Right cardiac atrium (tissue), 5 donors: ENCODE results near the gene RASA4B. TPM values are rescaled to one million over a fixed set of nuclear protein-coding genes. Genes with fewer than 3 reads are reported as not detected.

Source experiments
- ATAC-seq, 2 donors: fragments of 200-7000 bp; cut with Tn5 transposase; one replicate each; pipeline versions ENCODE4 v1.8.0 to v1.9.1; 2020; ENCODE audit warnings: moderate library complexity in 2 of 2, mild to moderate bottlenecking in 1 of 2
- DNase-seq, 3 donors: peaks; one replicate each; pipeline ENCODE4 v3.0.0-alpha.2; 2020
- H3K27ac ChIP-seq: one replicate; pipeline ENCODE4 v1.5.1; 2013; ENCODE audit warnings: mild to moderate bottlenecking, low read length, control low read depth, moderate library complexity
- H3K27me3 ChIP-seq: one replicate; pipeline ENCODE4 v1.6.1; 2013; ENCODE audit not compliant: control insufficient read depth, insufficient read depth
- H3K4me1 ChIP-seq: one replicate; pipeline ENCODE4 v1.6.1; 2013; ENCODE audit warnings: low read length; ENCODE audit not compliant: control insufficient read depth, insufficient read depth
- H3K4me3 ChIP-seq: one replicate; pipeline ENCODE4 v1.5.1; 2013; ENCODE audit warnings: low read length, control low read depth
- H3K9me3 ChIP-seq: one replicate; pipeline ENCODE4 v1.6.1; 2013; ENCODE audit warnings: low read length; ENCODE audit not compliant: control insufficient read depth
- WGBS: extraction: QIAGEN DNeasy Blood & Tissue Kit; methylation state at CpG from one replicate; pipeline ENCODE4 v1.1.7; 2013; 5-methylcytosine and 5-hydroxymethylcytosine counted together
- intact Hi-C, 4 donors: fragments of 100-400 bp; cut with DNase I; formaldehyde crosslinking; loops; one replicate each; pipeline versions ENCODE4 v1.11.0 to v1.14.0; 2022 to 2023
- polyA plus RNA-seq: library from polyadenylated mRNA; stranded (reverse); fragments of 200-250 nt; gene quantifications from one replicate; pipeline ENCODE4 v1.2.3, GENCODE V29; 2013
- total RNA-seq, 4 donors: library from RNA; stranded (reverse); fragmentation: NEBNext Ultra II Directional; extraction: Animal tissue kit (Norgen Biotek cat#: 25700); gene quantifications; one replicate each; pipeline ENCODE4 v1.2.1, GENCODE V29; 2021
- donor health status: healthy with polysubstance abuse.
- donor health status: DM: no; HTN: yes; CAD: no.
- donor health status: DM: no; HTN: no; CAD: no.
- donor health status: DM: no; HTN: yes; CAD: no; lungs with severe emphysema.
- donor health status: DM: yes; HTN: yes; CAD: no.

Gene RASA4B
- total and polyA plus RNA-seq, 5 donors, result 3.8 to 12.8 (median 8.5) TPM

DNA sequence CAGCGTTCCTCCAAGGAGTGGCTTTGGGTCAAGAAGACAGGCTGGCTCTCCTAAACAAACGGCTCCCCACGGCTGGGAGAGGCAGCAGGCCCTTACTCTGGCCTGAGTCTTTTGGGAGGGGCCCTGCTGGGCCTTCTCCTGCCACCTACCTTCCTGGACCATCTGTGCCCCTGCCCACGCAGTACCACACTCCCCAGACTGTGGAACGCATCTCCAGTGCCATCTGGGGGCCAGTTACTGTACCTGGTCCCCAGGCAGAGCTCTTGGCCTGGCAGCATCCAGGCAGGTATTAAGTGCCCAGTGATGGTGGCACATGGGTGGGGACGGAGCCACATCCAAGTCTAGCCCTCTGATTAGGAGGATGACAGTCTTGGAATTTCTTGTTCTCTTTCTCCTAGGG is 67.3 kb downstream of the RASA4B start:
- no peak overlapping the region for H3K4me3 ChIP-seq
- ATAC-seq (no peak), DNase-seq (peak in 1 of 3 donors; percentile 32)
- WGBS, result 77% methylated on average over 6 of the region's 6 CpGs
- no peaks in the 10 kb centered on the region for H3K9me3 ChIP-seq
- H3K4me1 ChIP-seq, result no peaks in the 10 kb centered on the region
- no peaks in the 10 kb centered on the region for H3K27me3 ChIP-seq
- no peak overlapping the region for H3K27ac ChIP-seq
- intact Hi-C loops, result no loop called here

DNA sequence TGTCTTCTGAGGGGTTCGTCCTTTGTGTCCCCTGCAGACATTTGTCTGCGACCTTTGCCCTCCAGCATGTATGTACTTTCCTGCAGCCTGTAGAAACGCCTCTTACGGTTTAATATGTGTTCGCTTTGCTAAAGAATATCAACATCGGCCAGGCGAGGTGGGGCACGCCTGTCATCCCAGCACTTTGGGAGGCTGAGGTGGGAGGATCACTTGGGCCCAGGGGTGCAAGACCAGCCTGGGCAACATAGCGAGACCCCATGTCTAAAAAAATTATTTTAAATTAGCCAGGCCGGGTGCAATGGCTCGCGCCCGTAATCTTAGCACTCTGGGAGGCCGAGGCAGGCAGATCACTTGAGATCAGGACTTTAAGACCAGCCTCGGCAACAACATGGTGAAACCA is 68.4 kb downstream of the RASA4B start:
- no peak for DNase-seq
- ATAC-seq, result no peak
- 96% methylated on average over 15 of the region's 15 CpGs for WGBS
- no peak overlapping the region for H3K4me3 ChIP-seq
- intact Hi-C loops, result no loop called here
- H3K27ac ChIP-seq, result no peak overlapping the region
- no peaks in the 10 kb centered on the region for H3K27me3 ChIP-seq
- H3K4me1 ChIP-seq, result no peaks in the 10 kb centered on the region
- no peaks in the 10 kb centered on the region for H3K9me3 ChIP-seq

DNA sequence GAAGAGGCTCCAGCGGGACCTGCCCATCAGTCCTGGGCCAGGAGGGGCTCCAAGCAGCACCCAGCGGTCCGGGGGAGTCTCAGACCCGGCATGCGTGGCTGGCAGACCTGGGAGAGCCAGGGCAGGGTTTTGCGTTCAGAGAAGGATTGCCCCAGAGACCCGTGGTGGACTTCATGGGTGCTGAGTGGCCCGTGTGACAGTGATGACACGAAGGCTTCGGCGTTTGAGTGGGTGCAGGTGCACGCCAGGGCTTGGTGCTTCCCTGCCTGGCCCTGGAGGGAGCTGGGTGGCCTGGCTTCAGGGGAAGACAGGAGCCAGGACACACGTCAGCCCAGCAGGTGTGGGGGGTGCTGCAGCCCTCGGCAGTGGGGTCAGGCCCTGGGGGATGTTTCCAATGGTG is 70.3 kb downstream of the RASA4B start:
- intact Hi-C loops, result no loop called here
- Histone ChIP-seq H3K4me1 (no peaks in the 10 kb centered on the region), H3K27ac (no peak overlapping the region), H3K9me3 (no peaks in the 10 kb centered on the region), H3K4me3 (no peak overlapping the region), H3K27me3 (no peaks in the 10 kb centered on the region)
- ATAC-seq, result no peak
- DNase-seq, result peak in 1 of 3 donors; percentile 31
- 88% methylated on average over 14 of the region's 14 CpGs for WGBS

DNA sequence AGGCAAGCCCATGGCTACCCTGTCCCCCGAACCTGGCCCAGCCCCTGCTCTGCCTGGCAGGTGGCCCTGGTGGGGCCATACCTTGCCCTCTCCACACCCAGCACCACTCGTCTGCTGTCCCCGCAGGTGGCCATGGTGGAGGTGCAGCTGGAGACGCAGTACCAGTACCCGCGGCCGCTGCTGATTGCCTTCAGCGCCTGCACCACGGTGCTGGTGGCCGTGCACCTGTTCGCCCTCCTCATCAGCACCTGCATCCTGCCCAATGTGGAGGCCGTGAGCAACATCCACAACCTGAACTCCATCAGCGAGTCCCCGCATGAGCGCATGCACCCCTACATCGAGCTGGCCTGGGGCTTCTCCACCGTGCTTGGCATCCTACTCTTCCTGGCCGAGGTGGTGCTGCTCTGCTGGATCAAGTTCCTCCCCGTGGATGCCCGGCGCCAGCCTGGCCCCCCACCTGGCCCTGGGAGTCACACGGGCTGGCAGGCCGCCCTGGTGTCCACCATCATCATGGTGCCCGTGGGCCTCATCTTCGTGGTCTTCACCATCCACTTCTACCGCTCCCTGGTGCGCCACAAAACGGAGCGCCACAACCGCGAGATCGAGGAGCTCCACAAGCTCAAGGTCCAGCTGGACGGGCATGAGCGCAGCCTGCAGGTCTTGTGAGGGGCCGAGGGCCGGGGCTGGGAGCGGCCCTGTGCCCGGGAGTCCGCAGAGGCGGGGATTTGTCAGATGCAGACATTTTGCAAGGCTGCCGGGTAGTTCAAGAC is 71.0 kb downstream of the RASA4B start:
- ATAC-seq, result no peak
- DNase-seq, result peak in 1 of 3 donors; percentile 46
- H3K27me3 ChIP-seq, result no peaks in the 10 kb centered on the region
- no peak overlapping the region for H3K27ac ChIP-seq
- H3K4me1 ChIP-seq, result no peaks in the 10 kb centered on the region
- no peak overlapping the region for H3K4me3 ChIP-seq
- intact Hi-C loops, result no loop called here
- 95% methylated on average over 41 of the region's 41 CpGs for WGBS
- H3K9me3 ChIP-seq, result no peaks in the 10 kb centered on the region

DNA sequence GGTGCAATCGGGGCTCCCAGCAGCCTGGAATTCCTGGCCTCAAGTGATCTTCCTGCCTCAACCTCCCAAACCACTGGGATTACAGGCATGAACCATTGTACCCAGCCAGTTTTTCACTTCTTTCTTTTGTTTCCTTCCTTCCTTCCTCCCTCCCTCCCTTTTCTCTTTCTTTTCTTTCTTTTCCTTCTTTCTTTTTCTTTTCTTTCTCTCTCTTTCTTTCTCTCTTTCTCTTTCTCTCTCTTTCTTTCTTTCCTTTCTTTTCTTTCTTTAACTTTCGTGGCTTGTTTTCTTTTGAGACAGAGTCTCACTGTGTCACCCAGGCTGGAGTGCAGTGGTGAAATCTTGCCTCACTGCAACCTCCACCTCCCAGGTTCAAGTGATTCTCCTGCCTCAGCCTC is 71.9 kb downstream of the RASA4B start:
- 70% methylated on average over 2 of the region's 2 CpGs for WGBS
- ATAC-seq (no peak), DNase-seq (no peak)
- Histone ChIP-seq H3K9me3 (no peaks in the 10 kb centered on the region), H3K27ac (no peak overlapping the region), H3K27me3 (no peaks in the 10 kb centered on the region), H3K4me3 (no peak overlapping the region), H3K4me1 (no peaks in the 10 kb centered on the region)
- intact Hi-C loops, result no loop called here

DNA sequence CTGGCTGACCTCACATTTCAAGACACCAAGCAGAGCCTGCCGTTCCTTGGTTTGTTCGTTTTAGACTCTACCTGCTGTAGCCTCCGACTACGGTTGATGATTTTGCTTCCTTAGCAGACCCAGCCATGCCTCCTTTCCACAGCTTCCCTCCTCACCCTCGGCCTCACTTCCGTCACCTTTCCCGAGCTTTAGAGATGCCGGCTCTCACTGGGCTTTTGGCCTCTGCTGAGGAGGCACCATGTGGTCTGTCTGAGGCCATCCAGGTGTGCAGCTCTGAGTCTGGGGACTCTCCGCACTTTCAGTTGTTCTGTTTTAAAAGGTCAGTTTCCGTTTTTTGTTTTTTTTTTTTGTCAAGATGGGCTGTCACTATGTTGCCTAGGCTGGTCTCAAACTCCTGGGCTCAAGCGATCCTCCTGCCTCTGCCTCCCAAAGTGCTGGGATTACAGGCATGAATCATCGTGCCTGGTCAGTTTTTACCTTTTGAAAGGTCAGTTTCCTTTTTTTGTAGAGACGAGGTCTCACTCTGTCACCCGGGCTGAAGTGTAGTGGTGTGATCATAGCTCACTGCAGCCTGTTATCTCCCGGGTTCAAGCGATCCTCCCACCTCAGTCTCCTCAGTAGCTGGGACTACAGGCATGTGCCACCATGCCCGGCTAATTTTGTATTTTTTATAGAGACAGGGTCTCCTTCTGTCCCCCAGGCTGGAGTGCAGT is 72.5 kb downstream of the RASA4B start:
- Histone ChIP-seq H3K4me1 (no peaks in the 10 kb centered on the region), H3K27me3 (no peaks in the 10 kb centered on the region), H3K9me3 (no peaks in the 10 kb centered on the region), H3K4me3 (no peak overlapping the region), H3K27ac (no peak overlapping the region)
- no peak for ATAC-seq
- 90% methylated on average over 17 of the region's 17 CpGs for WGBS
- intact Hi-C loops, result no loop called here
- peak in 1 of 3 donors; percentile 13 for DNase-seq

DNA sequence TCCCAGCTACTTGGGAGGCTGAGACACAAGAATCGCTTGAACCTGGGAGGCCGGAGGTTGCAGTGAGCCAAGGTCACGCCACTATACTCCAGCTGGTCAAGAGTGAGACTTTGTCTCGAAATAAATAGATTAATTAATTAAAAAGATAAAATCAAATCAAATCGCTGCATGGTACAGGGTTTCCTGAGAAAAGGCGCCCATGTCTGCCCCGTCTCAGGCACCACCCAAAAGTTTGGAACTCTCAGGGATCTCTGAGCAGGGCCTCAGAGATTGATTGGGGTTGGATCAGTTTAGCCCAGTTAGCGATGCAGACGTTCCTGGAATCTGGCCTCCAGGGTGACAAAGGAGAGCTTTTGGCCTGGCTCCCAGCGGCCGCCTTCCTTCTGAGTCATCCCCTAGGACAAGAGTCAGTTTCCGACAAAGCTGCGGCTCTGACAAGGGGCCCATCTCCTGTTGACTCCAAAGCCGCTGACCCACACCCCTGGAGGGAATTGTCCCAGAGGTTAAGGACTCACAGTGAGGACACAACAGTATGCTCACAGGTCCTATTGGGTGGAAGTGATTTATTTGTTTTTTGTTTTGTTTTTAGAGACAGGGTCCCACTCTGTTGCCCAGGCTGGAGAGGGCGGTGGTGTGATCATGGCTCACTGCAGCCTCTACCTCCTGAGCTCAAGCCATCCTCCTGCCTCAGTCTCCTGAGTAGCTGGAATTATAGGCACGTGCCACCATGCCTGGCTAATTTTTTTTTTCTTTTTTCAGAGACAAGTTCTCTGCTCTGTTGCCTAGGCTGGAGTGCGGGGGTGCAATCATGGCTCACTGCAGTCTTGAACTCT is 77.4 kb downstream of the RASA4B start:
- ATAC-seq, result peak; percentile 67 to 88
- 60% methylated on average over 17 of the region's 17 CpGs for WGBS

DNA sequence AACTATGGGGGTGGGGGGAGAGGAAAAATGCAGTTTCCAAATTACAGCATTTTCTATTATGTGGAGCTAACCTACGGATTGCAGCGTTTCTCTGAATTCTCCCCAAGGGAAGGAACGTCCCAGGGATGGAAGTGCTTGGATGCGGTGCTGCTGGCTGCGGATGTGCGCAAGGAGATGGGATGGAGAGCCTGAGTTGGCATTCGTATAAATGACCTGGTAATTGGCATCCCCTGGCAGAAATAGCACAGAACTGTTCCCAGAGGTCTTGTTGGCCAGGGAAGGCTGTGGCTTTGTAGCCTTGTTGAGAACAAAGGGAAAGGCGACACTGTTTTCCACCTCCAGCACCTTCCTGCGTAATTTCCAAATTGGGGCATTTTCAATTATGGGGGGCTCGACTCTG is 81.5 kb downstream of the RASA4B start:
- no peaks in the 10 kb centered on the region for H3K27me3 ChIP-seq
- ATAC-seq (no peak), DNase-seq (no peak)
- peaks cover 2% of the 10 kb centered on the region for H3K4me1 ChIP-seq
- H3K27ac ChIP-seq, result no peak overlapping the region
- H3K4me3 ChIP-seq, result no peak overlapping the region
- WGBS, result 94% methylated on average over 10 of the region's 10 CpGs
- intact Hi-C loops, result no loop called here
- no peaks in the 10 kb centered on the region for H3K9me3 ChIP-seq

More for the DNA sequence above, 77.4 kb downstream of the RASA4B start:
- peak; percentile 72 to 80 (median 79) for DNase-seq
- Histone ChIP-seq H3K27ac (peak overlapping the region; percentile 55), H3K9me3 (no peaks in the 10 kb centered on the region), H3K4me3 (no peak overlapping the region), H3K4me1 (no peaks in the 10 kb centered on the region), H3K27me3 (no peaks in the 10 kb centered on the region)
- intact Hi-C loops, result no loop called here

DNA sequence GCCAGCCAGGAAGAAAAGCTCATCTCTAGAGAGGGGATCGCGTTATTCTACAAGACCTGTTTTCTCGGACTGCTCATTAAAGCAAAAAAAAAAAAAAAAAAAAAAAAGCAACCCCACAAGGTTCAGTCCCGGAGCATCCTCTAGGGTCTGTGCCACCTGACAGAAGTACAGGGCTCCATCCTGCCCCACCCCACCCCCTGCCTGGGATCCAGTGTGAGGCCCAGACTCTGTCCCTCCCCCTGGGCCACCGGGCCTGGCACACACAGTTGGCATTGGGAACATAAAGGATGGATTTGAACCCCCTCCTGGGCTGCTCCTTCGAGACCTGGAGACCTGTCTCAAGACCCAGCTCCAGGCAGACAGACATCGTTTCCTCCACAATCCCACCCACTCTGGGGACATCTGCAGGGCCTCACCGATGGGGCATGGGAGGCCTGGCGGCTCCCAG is 83.5 kb downstream of the RASA4B start:
- H3K27me3 ChIP-seq, result no peaks in the 10 kb centered on the region
- DNase-seq, result no peak
- no peak overlapping the region for H3K27ac ChIP-seq
- ATAC-seq, result peak in 1 of 2 donors; percentile 31
- peaks cover 2% of the 10 kb centered on the region for H3K4me1 ChIP-seq
- no peaks in the 10 kb centered on the region for H3K9me3 ChIP-seq
- intact Hi-C loops, result no loop called here
- H3K4me3 ChIP-seq, result peak overlapping the region; percentile 89
- 31% methylated on average over 9 of the region's 9 CpGs for WGBS

DNA sequence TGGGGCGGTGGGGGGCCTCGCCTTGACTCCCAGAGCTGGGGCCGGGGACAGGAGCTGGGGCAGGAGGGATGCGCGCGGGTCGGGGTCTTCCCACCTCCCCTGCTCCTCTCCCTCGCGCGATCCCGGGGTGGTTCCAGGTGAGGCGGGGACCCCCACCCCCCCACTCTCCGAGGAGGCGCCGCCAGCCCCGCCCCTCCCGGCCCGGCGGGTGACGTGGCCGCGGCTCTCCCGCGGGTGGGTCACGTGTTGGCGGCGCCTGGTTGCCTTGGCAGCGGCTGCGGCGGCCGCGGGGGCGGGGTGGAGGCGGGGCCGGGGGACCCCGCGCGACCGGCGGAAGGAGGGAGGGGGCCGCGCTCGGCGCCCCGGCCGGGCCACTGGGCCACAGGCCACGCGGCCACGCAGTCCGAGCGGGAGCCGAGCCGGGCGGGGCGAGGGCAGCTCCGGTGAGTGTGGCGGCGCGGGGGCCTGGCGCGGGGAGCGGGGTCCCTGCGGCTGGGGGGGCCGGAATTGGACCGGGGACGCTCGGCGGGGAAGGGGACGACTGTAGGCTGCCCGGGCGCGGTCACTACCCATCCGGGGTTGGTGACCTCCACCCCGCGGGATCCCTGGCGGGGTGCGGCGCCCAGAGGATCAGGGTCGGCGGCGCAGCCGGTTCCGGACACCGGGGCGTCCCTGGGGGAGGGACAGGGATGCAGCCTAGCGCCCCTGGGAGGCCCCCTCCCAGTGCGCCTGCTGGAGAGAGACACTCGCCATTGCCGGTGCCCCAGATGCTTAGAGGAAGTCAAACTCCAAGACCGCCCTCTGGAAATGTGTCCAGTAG is 84.1 kb downstream of the RASA4B start, which contains the start of gene ORAI2:
Gene ORAI2, plus strand, starts transcription at position 357 of the 820 bp plus-strand sequence. CDS start 5,382 bp downstream, outside the sequence.
- peaks cover 2% of the 10 kb centered on the region for H3K4me1 ChIP-seq
- no peaks in the 10 kb centered on the region for H3K27me3 ChIP-seq
- peak; percentile 84 to 85 for ATAC-seq
- H3K9me3 ChIP-seq, result no peaks in the 10 kb centered on the region
- intact Hi-C loops, result no loop called here
- DNase-seq, result peak; percentile 84 to 94 (median 92)
- H3K27ac ChIP-seq, result no peak within 1 kb of the TSS
- peak within 1 kb of the TSS; percentile 89 for H3K4me3 ChIP-seq
- WGBS, result 1% methylated on average over 90 of the region's 90 CpGs
